PC-9 (cell line): Measurements from ENCODE around the gene PPARA.

ENCODE experiments used
- CTCF ChIP-seq: fragments of 200-600 bp; sonication (generic); conservative IDR thresholded peaks from 2 replicates; pipeline ENCODE4 v1.6.1; 2017; ENCODE audit warnings: mixed run types, antibody characterized with exemption, mild to moderate bottlenecking, moderate library complexity
- EZH2 ChIP-seq: fragments of 200-600 bp; sonication (generic); IDR thresholded peaks from 2 replicates; pipeline ENCODE4 v1.8.0; 2017; ENCODE audit warnings: antibody characterized with exemption, low read depth

GRCh38 chr22:46214616-46215015 is 64.3 kb downstream of the PPARA start:
- TF ChIP-seq CTCF (no peak), EZH2 (no peak)
